Measurements from ENCODE around the gene WWOX. TPM values are rescaled to one million over a fixed set of nuclear protein-coding genes. Genes with fewer than 3 reads are reported as not detected.

Gene WWOX
- polyA plus RNA-seq, 1 donor from 2014 or later, result 25.6 TPM

DNA sequence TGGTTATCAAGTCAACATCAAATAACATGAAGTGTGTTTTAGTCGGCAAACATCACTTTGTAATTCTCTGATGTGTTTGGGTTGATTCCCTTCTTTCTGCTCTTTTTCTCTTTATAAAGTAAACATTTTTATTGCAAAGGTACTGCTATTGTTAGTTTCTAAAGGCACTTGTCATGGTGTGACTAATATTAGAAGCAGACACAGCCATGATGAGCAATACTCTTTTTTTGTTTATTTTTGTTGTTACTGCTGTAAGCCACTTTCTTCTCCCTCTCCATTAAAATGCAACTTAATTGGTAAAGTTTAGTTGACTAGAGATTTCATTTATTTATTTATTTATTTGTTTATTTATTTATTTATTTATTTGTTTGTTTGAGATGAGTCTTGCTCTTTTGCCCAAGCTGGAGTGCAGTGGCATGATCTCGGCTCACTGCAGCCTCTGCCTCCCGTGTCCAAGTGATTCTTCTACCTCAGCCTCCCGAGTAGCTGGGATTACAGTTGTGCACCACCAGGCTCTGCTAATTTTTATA, 424.7 kb downstream of the WWOX start:
- Histone ChIP-seq H3K9ac (ENCODE audit: low read length) (no peak overlapping the region), H3K4me3 (ENCODE audit: low read length) (no peak overlapping the region), H4K20me1 (ENCODE audit: insufficient read depth) (no peaks in the 10 kb centered on the region), H3K9me3 (ENCODE audit: low read length) (no peaks in the 10 kb centered on the region), H3K27ac (ENCODE audit: low read length) (no peak overlapping the region), H2AFZ (ENCODE audit: low read depth, low read length) (no peak overlapping the region), H3K4me2 (ENCODE audit: low read length) (no peak overlapping the region), H3K27me3 (ENCODE audit: insufficient read depth, low read depth, low read length) (no peaks in the 10 kb centered on the region), H3K79me2 (replicated peaks; ENCODE audit: insufficient read depth, low read length) (no peaks in the 10 kb centered on the region), H3K36me3 (ENCODE audit: insufficient read depth, low read length) (no peaks in the 10 kb centered on the region), H3K9me2 (ENCODE audit: insufficient read depth, low read length) (no peaks in the 10 kb centered on the region), H3F3A (ENCODE audit: insufficient read depth, low read length, poor library complexity, severe bottlenecking) (no peaks in the 10 kb centered on the region)
- no peak for TF ChIP-seq EP300 (conservative IDR thresholded peaks at IDR 0.05; ENCODE audit: poor library complexity, severe bottlenecking)

DNA sequence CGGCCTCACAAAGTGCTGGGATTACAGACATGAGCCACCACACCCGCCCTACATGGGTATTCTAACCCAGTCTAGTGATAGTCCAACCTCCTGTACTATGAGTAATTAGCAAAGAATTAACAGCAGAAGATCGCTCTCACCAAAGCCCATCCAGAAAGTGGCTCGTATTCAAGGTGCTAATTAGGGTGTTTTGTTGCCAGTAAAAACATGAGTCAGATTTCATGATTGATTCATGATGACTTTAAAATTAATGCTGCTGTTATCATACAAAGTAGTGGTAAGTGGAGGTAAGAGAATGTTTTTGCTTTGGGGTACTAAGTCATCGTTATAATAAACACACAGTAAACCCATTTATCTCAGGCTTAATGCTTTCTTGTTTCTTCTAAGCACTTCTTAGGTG, 428.8 kb downstream of the WWOX start:
- no peaks in the 10 kb centered on the region for H3K27me3 ChIP-seq (ENCODE audit: insufficient read depth, low read depth, low read length)
- no peak overlapping the region for H3K4me2 ChIP-seq (ENCODE audit: low read length)
- H3K9me2 ChIP-seq (ENCODE audit: insufficient read depth, low read length), result no peaks in the 10 kb centered on the region
- TF ChIP-seq, protein P1, sequence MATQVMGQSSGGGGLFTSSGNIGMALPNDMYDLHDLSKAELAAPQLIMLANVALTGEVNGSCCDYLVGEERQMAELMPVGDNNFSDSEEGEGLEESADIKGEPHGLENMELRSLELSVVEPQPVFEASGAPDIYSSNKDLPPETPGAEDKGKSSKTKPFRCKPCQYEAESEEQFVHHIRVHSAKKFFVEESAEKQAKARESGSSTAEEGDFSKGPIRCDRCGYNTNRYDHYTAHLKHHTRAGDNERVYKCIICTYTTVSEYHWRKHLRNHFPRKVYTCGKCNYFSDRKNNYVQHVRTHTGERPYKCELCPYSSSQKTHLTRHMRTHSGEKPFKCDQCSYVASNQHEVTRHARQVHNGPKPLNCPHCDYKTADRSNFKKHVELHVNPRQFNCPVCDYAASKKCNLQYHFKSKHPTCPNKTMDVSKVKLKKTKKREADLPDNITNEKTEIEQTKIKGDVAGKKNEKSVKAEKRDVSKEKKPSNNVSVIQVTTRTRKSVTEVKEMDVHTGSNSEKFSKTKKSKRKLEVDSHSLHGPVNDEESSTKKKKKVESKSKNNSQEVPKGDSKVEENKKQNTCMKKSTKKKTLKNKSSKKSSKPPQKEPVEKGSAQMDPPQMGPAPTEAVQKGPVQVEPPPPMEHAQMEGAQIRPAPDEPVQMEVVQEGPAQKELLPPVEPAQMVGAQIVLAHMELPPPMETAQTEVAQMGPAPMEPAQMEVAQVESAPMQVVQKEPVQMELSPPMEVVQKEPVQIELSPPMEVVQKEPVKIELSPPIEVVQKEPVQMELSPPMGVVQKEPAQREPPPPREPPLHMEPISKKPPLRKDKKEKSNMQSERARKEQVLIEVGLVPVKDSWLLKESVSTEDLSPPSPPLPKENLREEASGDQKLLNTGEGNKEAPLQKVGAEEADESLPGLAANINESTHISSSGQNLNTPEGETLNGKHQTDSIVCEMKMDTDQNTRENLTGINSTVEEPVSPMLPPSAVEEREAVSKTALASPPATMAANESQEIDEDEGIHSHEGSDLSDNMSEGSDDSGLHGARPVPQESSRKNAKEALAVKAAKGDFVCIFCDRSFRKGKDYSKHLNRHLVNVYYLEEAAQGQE (IDR thresholded peaks at IDR 0.05; ENCODE audit: borderline replicate concordance), result no peak
- TF ChIP-seq SMC3 (conservative IDR thresholded peaks at IDR 0.05; ENCODE audit: poor library complexity) (no peak), EZH2 (IDR thresholded peaks at IDR 0.05; ENCODE audit: borderline replicate concordance, insufficient read depth, low read length, poor library complexity, severe bottlenecking) (no peak), MXI1 (conservative IDR thresholded peaks at IDR 0.05; ENCODE audit: poor library complexity, severe bottlenecking) (no peak), RAD21 (conservative IDR thresholded peaks at IDR 0.05) (no peak), POLR2AphosphoS5 (IDR thresholded peaks at IDR 0.05) (no peak), TAF1 (IDR thresholded peaks at IDR 0.05; ENCODE audit: low read depth) (no peak), EP300 (conservative IDR thresholded peaks at IDR 0.05; ENCODE audit: poor library complexity, severe bottlenecking) (no peak)
- TF ChIP-seq, protein P2, sequence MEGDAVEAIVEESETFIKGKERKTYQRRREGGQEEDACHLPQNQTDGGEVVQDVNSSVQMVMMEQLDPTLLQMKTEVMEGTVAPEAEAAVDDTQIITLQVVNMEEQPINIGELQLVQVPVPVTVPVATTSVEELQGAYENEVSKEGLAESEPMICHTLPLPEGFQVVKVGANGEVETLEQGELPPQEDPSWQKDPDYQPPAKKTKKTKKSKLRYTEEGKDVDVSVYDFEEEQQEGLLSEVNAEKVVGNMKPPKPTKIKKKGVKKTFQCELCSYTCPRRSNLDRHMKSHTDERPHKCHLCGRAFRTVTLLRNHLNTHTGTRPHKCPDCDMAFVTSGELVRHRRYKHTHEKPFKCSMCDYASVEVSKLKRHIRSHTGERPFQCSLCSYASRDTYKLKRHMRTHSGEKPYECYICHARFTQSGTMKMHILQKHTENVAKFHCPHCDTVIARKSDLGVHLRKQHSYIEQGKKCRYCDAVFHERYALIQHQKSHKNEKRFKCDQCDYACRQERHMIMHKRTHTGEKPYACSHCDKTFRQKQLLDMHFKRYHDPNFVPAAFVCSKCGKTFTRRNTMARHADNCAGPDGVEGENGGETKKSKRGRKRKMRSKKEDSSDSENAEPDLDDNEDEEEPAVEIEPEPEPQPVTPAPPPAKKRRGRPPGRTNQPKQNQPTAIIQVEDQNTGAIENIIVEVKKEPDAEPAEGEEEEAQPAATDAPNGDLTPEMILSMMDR (IDR thresholded peaks at IDR 0.05; ENCODE audit: poor library complexity, severe bottlenecking), result no peak
- H3K9me3 ChIP-seq (ENCODE audit: low read length), result no peaks in the 10 kb centered on the region
- no peaks in the 10 kb centered on the region for H3K36me3 ChIP-seq (ENCODE audit: insufficient read depth, low read length)
- H3K4me3 ChIP-seq (ENCODE audit: low read length), result no peak overlapping the region
- no peak overlapping the region for H3K27ac ChIP-seq (ENCODE audit: low read length)
- no peak overlapping the region for H2AFZ ChIP-seq (ENCODE audit: low read depth, low read length)
- no peak overlapping the region for H3K9ac ChIP-seq (ENCODE audit: low read length)
- H4K20me1 ChIP-seq (ENCODE audit: insufficient read depth), result no peaks in the 10 kb centered on the region
- no peaks in the 10 kb centered on the region for H3F3A ChIP-seq (ENCODE audit: insufficient read depth, low read length, poor library complexity, severe bottlenecking)
- no peaks in the 10 kb centered on the region for H3K79me2 ChIP-seq (replicated peaks; ENCODE audit: insufficient read depth, low read length)

DNA sequence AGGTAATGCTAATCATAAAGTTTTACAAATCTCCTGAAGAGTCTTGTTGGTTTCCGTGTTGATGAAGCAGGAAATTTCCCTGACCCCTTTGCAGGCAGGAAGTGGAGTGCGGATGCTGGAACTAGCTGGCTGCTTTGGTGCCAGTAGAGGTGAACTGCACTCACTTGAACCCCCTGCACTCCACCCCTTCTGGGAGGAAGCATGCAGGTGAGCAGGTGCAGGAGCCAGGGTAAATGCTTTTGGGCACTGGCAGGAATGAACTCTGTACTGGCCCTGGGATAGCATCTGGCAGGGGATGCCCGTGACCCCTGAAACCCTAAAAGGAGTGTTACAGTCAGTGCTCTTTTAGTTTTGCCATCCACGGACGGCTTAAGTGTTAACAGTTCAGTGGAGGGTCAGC, 430.4 kb downstream of the WWOX start:
- TF ChIP-seq, protein P2 (IDR thresholded peaks at IDR 0.05; ENCODE audit: poor library complexity, severe bottlenecking), result no peak
- TF ChIP-seq MXI1 (conservative IDR thresholded peaks at IDR 0.05; ENCODE audit: poor library complexity, severe bottlenecking) (no peak), RAD21 (conservative IDR thresholded peaks at IDR 0.05) (no peak), EZH2 (IDR thresholded peaks at IDR 0.05; ENCODE audit: borderline replicate concordance, insufficient read depth, low read length, poor library complexity, severe bottlenecking) (no peak), SMC3 (conservative IDR thresholded peaks at IDR 0.05; ENCODE audit: poor library complexity) (no peak), POLR2AphosphoS5 (IDR thresholded peaks at IDR 0.05) (no peak), TAF1 (IDR thresholded peaks at IDR 0.05; ENCODE audit: low read depth) (no peak), EP300 (conservative IDR thresholded peaks at IDR 0.05; ENCODE audit: poor library complexity, severe bottlenecking) (no peak)
- TF ChIP-seq, protein P1 (IDR thresholded peaks at IDR 0.05; ENCODE audit: borderline replicate concordance), result no peak

More for the DNA sequence above, 430.4 kb downstream of the WWOX start:
- no peak overlapping the region for H3K9ac ChIP-seq (ENCODE audit: low read length)
- H3K4me2 ChIP-seq (ENCODE audit: low read length), result no peak overlapping the region
- H3K36me3 ChIP-seq (ENCODE audit: insufficient read depth, low read length), result no peaks in the 10 kb centered on the region
- no peak overlapping the region for H3K27ac ChIP-seq (ENCODE audit: low read length)
- H3K9me3 ChIP-seq (ENCODE audit: low read length), result no peaks in the 10 kb centered on the region
- H3K9me2 ChIP-seq (ENCODE audit: insufficient read depth, low read length), result no peaks in the 10 kb centered on the region
- no peaks in the 10 kb centered on the region for H3K27me3 ChIP-seq (ENCODE audit: insufficient read depth, low read depth, low read length)
- H3K79me2 ChIP-seq (replicated peaks; ENCODE audit: insufficient read depth, low read length), result no peaks in the 10 kb centered on the region
- no peak overlapping the region for H3K4me3 ChIP-seq (ENCODE audit: low read length)
- H4K20me1 ChIP-seq (ENCODE audit: insufficient read depth), result no peaks in the 10 kb centered on the region
- no peak overlapping the region for H2AFZ ChIP-seq (ENCODE audit: low read depth, low read length)
- no peaks in the 10 kb centered on the region for H3F3A ChIP-seq (ENCODE audit: insufficient read depth, low read length, poor library complexity, severe bottlenecking)

Measured in neural cell (in vitro differentiated cells).